LoVo (cell line): ENCODE measurements around the gene SPIC.

Experiments used
- DNase-seq: peaks from one replicate; pipeline ENCODE4 v3.0.0-alpha.2; 2016; ENCODE audit warnings: low spot score

SPIC gene

GRCh38 chr12:101536069-101536674 is 61.0 kb downstream of the SPIC start:
- DNase-seq = no peak
